ENCODE results near the gene FAM156A. TPM values are rescaled to one million over a fixed set of nuclear protein-coding genes. Genes with fewer than 3 reads are reported as not detected.
"Not testable (repeated sequence)": the region's sequence is repeated elsewhere in the genome, so short reads cannot be mapped to it uniquely, and the experiment has no call there.

Gene FAM156A, protein sequence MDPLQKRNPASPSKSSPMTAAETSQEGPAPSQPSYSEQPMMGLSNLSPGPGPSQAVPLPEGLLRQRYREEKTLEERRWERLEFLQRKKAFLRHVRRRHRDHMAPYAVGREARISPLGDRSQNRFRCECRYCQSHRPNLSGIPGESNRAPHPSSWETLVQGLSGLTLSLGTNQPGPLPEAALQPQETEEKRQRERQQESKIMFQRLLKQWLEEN
- 10 to 100 TPM; 18.3 to 50.3 (median 29.6) TPM for total RNA-seq

DNA sequence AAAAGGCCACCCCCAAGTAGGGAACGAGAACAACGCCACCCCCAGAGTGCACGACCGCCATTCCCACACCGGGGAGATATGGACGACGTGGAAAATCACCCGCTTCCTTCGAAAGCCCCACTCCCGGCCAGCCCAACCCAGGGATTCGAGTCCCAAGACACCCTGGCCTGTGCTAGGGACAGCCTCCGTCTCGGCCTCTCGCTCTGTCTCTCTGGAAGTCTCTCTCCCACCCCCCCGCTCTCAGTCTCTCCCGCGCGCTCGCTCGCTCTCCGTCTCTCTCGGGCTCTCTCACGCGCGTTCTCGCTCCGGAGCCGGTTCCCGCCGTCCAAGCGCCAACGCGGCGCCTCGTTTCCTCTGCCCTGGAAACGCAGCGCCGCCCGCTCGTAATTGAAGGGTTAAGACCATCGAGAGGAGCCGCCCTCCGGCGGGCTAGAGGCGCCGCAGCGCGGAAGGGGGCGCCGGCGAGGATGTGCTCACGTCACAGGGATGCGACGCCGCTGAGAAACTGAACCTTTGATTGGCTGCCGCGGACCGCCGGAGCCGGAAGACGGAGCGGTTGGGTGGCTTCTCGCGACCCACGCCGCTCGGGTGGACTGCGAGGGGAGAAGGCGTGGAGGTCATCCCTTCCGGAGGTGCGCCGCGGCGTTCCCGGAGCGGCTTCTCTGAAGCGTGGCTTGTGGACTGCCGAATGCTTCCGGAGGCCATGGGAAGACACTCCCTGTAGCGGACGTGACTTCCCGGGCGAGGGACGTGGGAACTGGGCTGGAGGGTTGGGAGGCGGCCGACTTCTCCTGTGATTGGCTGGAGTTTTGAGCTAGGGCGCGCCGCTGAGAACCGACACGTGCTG, at the start of gene FAM156A:
TSS of gene FAM156A (minus strand) at position 406 of the 847 bp plus-strand sequence. CDS start 9,930 bp downstream, outside the sequence.
- DNase-seq, H3K4me1 ChIP-seq, H3K36me3 ChIP-seq, H3K9me3 ChIP-seq, H3K27me3 ChIP-seq, H3K27ac ChIP-seq, H3K4me3 ChIP-seq: not testable (repeated sequence)

DNA sequence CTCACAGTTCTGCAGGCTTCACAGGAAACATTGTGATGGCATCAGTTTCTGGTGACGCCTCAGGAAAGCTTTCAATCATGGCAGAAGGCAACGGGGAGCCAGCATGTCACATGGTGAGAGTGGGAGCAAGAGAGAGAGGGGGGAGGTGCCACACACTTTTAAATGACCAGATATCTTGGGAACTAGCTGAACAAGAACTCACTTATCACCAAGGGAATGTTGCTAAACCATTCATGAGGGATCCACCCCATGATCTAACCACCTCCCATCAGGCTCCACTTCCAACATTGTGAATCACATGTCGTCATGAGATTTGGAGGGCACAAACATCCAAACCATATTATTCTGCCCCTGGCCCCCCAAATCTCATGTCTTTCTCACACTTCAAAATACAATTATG, 47.0 kb upstream of the FAM156A start:
- TF ChIP-seq POLR2A (IDR thresholded peaks at IDR 0.05) = no peak
- TF ChIP-seq, protein P1, sequence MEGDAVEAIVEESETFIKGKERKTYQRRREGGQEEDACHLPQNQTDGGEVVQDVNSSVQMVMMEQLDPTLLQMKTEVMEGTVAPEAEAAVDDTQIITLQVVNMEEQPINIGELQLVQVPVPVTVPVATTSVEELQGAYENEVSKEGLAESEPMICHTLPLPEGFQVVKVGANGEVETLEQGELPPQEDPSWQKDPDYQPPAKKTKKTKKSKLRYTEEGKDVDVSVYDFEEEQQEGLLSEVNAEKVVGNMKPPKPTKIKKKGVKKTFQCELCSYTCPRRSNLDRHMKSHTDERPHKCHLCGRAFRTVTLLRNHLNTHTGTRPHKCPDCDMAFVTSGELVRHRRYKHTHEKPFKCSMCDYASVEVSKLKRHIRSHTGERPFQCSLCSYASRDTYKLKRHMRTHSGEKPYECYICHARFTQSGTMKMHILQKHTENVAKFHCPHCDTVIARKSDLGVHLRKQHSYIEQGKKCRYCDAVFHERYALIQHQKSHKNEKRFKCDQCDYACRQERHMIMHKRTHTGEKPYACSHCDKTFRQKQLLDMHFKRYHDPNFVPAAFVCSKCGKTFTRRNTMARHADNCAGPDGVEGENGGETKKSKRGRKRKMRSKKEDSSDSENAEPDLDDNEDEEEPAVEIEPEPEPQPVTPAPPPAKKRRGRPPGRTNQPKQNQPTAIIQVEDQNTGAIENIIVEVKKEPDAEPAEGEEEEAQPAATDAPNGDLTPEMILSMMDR (IDR thresholded peaks at IDR 0.05) = no peak
- no peak for DNase-seq
- Histone ChIP-seq H3K27me3 (no peaks in the 10 kb centered on the region), H3K9me3 (peaks cover 0 to 3% (median 0%) of the 10 kb centered on the region in 4 donors), H3K4me1 (no peaks in the 10 kb centered on the region), H3K36me3 (no peaks in the 10 kb centered on the region), H3K27ac (no peak overlapping the region), H3K4me3 (no peak overlapping the region)

DNA sequence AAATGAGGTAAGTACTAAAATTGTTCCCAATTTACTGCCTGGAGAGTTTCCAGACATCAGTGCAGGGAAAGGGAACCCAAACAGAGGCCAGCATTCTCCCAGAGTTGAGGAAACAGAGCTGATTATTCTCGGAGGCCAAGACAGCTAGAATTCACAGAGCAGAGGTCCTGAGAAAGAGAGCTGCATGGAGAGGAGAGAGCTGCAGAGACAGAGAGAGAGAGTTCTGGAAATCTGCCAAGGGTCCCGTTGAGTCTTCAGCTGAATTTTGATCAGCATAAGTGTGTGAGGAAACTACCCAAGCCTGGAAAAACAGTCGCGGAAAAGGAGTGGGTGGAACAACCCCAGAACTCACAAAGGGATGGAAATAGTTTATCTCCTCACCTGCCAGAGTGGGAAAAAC, 46.5 kb upstream of the FAM156A start:
- no peak for DNase-seq
- H3K9me3 ChIP-seq = peaks cover 0 to 3% (median 0%) of the 10 kb centered on the region in 4 donors
- no peaks in the 10 kb centered on the region for H3K27me3 ChIP-seq
- no peaks in the 10 kb centered on the region for H3K4me1 ChIP-seq
- no peak overlapping the region for H3K27ac ChIP-seq
- no peak overlapping the region for H3K4me3 ChIP-seq
- no peaks in the 10 kb centered on the region for H3K36me3 ChIP-seq
- TF ChIP-seq, protein P1 (IDR thresholded peaks at IDR 0.05) = no peak
- TF ChIP-seq POLR2A (IDR thresholded peaks at IDR 0.05) = no peak

DNA sequence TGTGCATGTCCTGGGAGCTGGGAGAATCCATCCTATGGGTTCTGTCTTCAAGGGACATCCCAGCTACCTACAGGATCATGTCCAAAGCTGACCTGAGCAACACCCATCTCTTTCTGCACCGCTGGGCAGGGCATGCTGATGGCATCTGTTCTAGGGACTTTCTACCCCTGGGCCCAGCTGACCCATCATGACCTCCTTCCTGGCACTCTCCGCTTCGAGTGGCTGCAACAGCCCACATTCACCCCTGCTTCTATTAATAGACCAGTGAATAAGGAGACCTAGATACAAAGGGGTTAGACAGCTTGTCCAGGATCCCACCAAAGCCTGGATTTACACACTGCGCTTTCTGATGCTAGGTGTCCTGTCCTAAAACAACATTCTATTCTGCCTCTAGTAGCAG, 45.7 kb upstream of the FAM156A start:
- Histone ChIP-seq H3K4me1 (no peaks in the 10 kb centered on the region), H3K4me3 (no peak overlapping the region), H3K27me3 (no peaks in the 10 kb centered on the region), H3K27ac (no peak overlapping the region), H3K36me3 (no peaks in the 10 kb centered on the region), H3K9me3 (peaks cover 0 to 3% (median 0%) of the 10 kb centered on the region in 4 donors)
- DNase-seq = no peak
- TF ChIP-seq POLR2A (IDR thresholded peaks at IDR 0.05) = no peak
- TF ChIP-seq, protein P1 (IDR thresholded peaks at IDR 0.05) = no peak

DNA sequence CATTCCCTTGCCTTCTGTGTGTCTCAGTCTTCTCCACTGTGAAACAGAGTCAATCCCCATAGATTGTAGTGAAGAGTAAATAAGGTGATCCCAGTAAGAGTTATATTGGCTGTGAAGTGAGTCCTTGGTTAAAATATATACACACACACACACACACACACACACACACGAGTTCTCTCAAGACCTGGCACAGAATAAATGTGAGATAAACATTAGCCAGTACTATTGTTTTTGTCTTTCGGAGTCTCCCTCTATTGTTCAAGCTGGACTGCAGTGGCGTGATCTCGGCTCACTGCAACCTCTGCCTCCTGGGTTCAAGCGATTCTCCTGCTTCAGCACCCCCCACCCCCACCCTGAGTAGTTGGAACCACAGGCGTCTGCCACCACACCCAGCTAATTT, 44.8 kb upstream of the FAM156A start:
- H3K4me3 ChIP-seq = no peak overlapping the region
- no peaks in the 10 kb centered on the region for H3K27me3 ChIP-seq
- H3K4me1 ChIP-seq = no peaks in the 10 kb centered on the region
- H3K9me3 ChIP-seq = peaks cover 0 to 3% (median 0%) of the 10 kb centered on the region in 4 donors
- TF ChIP-seq POLR2A (IDR thresholded peaks at IDR 0.05) = no peak
- TF ChIP-seq, protein P1 (IDR thresholded peaks at IDR 0.05) = no peak
- no peak for DNase-seq
- no peak overlapping the region for H3K27ac ChIP-seq
- no peaks in the 10 kb centered on the region for H3K36me3 ChIP-seq

DNA sequence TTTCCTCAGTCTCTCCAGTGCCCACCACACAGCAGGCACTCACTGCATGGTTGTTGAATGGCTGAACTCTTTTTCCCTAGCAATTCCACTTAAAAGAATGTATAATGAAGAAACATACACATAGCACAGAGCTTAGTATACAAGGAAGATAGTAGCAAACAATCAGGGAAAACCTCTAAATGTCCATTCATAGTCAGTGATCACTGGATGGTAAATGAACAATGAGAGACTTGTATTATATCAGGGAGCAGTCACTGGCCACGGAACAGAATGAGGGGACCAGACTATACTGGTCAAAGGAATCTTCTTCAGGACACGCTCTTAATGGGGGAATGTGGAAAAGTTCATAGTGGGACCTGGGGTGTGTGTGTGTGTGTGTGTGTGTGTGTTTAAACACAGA, 43.6 kb upstream of the FAM156A start:
- Histone ChIP-seq H3K4me1 (no peaks in the 10 kb centered on the region), H3K4me3 (no peak overlapping the region), H3K27ac (no peak overlapping the region), H3K36me3 (no peaks in the 10 kb centered on the region), H3K27me3 (no peaks in the 10 kb centered on the region), H3K9me3 (no peaks in the 10 kb centered on the region)
- no peak for DNase-seq
- no peak for TF ChIP-seq POLR2A (IDR thresholded peaks at IDR 0.05)
- TF ChIP-seq, protein P1 (IDR thresholded peaks at IDR 0.05) = no peak
